IPS-18c (cell line): ENCODE results near the gene C1QC.

Experiments
- H3K4me3 ChIP-seq: 2 replicates; pipeline ENCODE4 v1.7.0; 2013; ENCODE audit warnings: low read depth, mild to moderate bottlenecking, low read length, moderate library complexity; ENCODE audit not compliant: insufficient read depth
- H3K9me3 ChIP-seq: one replicate; pipeline ENCODE4 v1.6.1; 2013; ENCODE audit warnings: mild to moderate bottlenecking, low read length, moderate library complexity; ENCODE audit not compliant: control insufficient read depth, insufficient read depth

The C1QC gene

GRCh38 chr1:22643381-22643780 is at the start of gene C1QC:
Gene C1QC, plus strand, starts transcription at chr1:22643633. Its CDS starts 391 bp downstream, at chr1:22644024.
- Histone ChIP-seq H3K9me3 (no peaks in the 10 kb centered on the region), H3K4me3 (no peak within 1 kb of the TSS)

- H3K4me3 ChIP-seq = no peak overlapping the region
Observed at GRCh38 chr1:22594396-22594795, 49.0 kb upstream of the C1QC start.

GRCh38 chr1:22595108-22595507 is 48.3 kb upstream of the C1QC start:
- Histone ChIP-seq H3K9me3 (no peaks in the 10 kb centered on the region), H3K4me3 (no peak overlapping the region)

More at GRCh38 chr1:22594396-22594795, 49.0 kb upstream of the C1QC start:
- no peaks in the 10 kb centered on the region for H3K9me3 ChIP-seq

GRCh38 chr1:22597301-22597965 is 46.0 kb upstream of the C1QC start:
- Histone ChIP-seq H3K9me3 (no peaks in the 10 kb centered on the region), H3K4me3 (no peak overlapping the region)

GRCh38 chr1:22597996-22598395 is 45.4 kb upstream of the C1QC start:
- Histone ChIP-seq H3K4me3 (no peak overlapping the region), H3K9me3 (no peaks in the 10 kb centered on the region)

GRCh38 chr1:22598736-22599135 is 44.7 kb upstream of the C1QC start:
- Histone ChIP-seq H3K4me3 (no peak overlapping the region), H3K9me3 (no peaks in the 10 kb centered on the region)

- no peaks in the 10 kb centered on the region for H3K9me3 ChIP-seq
- H3K4me3 ChIP-seq = no peak overlapping the region
Observed at GRCh38 chr1:22600071-22600816, 43.2 kb upstream of the C1QC start.

- no peaks in the 10 kb centered on the region for H3K9me3 ChIP-seq
- H3K4me3 ChIP-seq = no peak overlapping the region
Observed at GRCh38 chr1:22600817-22601605, 42.4 kb upstream of the C1QC start.

GRCh38 chr1:22601610-22602009 is 41.8 kb upstream of the C1QC start:
- Histone ChIP-seq H3K9me3 (no peaks in the 10 kb centered on the region), H3K4me3 (no peak overlapping the region)

GRCh38 chr1:22602060-22602740 is 41.2 kb upstream of the C1QC start:
- Histone ChIP-seq H3K9me3 (no peaks in the 10 kb centered on the region), H3K4me3 (no peak overlapping the region)

- no peak overlapping the region for H3K4me3 ChIP-seq
Observed at GRCh38 chr1:22606161-22606560, 37.3 kb upstream of the C1QC start.

GRCh38 chr1:22607154-22607553 is 36.3 kb upstream of the C1QC start:
- Histone ChIP-seq H3K9me3 (no peaks in the 10 kb centered on the region), H3K4me3 (no peak overlapping the region)

More at GRCh38 chr1:22606161-22606560, 37.3 kb upstream of the C1QC start:
- H3K9me3 ChIP-seq = no peaks in the 10 kb centered on the region

GRCh38 chr1:22608361-22608760 is 35.1 kb upstream of the C1QC start:
- no peak overlapping the region for H3K4me3 ChIP-seq
- no peaks in the 10 kb centered on the region for H3K9me3 ChIP-seq

- no peaks in the 10 kb centered on the region for H3K9me3 ChIP-seq
- H3K4me3 ChIP-seq = no peak overlapping the region
Observed at GRCh38 chr1:22609291-22609690, 34.1 kb upstream of the C1QC start.

GRCh38 chr1:22611530-22611947 is 31.9 kb upstream of the C1QC start:
- no peak overlapping the region for H3K4me3 ChIP-seq

GRCh38 chr1:22612671-22613571 is 30.5 kb upstream of the C1QC start:
- Histone ChIP-seq H3K4me3 (no peak overlapping the region), H3K9me3 (no peaks in the 10 kb centered on the region)

More at GRCh38 chr1:22611530-22611947, 31.9 kb upstream of the C1QC start:
- no peaks in the 10 kb centered on the region for H3K9me3 ChIP-seq
